Erythroblast (primary cell): ENCODE data around the gene GRN.
"Not testable (repeated sequence)": the region's sequence is repeated elsewhere in the genome, so short reads cannot be mapped to it uniquely, and the experiment has no call there.

Source experiments
- GATA1 ChIP-seq: IDR thresholded peaks from 2 replicates; pipeline ENCODE4 v1.6.1; 2011; ENCODE audit warnings: low read depth, mild to moderate bottlenecking, control low read depth, low read length, moderate library complexity
- POLR2A ChIP-seq: IDR thresholded peaks from 2 replicates; pipeline ENCODE4 v1.6.1; 2011; ENCODE audit warnings: mild to moderate bottlenecking, low read length

- not testable (repeated sequence) for TF ChIP-seq POLR2A, GATA1
These were observed 23.5 kb downstream of the GRN start for GRCh38 chr17:44368391-44369243.
